ENCODE data around the gene HPCAL1.

DNA sequence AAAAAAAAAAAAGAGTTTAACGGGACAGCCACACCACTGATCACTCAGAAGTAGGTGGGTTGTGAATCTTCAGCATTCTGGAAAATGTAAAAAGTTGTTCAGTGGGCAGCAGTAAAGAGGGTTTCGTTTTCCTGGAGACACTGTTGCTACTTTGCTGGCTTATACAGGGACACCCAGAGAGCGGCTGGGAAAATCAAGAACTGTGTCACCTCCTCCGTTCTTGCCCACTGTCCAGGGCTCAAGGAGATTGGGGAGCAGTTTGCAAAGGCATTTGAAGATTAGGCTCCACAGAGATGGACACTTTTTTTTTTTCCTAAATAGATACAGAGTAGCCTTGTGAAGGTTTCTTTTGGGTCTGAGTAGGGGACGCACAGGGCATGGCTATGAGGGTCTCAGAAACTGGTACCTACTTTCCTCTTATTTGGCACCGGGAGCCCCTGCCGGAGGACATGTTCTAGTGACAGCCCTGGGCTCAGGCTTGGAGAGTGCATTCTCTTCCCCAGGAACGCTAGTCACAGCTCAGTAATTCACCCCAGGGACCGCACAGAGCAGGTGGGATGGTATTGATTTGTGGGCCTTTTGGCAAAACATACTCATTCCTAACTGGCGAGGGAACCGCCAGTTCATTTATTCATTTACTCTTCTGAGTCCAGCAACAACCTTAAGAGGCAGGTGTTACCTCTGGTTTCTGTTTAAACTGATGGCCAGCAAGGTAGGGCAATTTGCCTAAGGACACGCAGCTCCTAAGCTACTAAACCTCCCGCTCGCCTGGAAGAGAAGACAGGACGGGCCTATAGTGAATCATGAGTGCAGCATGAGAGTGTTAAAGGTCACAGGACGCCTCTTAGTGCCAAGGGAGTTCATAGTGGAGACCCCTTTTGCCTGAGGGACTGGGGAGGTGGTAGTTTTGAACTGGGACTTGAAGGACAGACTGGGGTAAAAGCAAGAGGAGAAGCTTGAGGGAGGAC, 53.1 kb downstream of the HPCAL1 start:
- TF ChIP-seq, protein P1, sequence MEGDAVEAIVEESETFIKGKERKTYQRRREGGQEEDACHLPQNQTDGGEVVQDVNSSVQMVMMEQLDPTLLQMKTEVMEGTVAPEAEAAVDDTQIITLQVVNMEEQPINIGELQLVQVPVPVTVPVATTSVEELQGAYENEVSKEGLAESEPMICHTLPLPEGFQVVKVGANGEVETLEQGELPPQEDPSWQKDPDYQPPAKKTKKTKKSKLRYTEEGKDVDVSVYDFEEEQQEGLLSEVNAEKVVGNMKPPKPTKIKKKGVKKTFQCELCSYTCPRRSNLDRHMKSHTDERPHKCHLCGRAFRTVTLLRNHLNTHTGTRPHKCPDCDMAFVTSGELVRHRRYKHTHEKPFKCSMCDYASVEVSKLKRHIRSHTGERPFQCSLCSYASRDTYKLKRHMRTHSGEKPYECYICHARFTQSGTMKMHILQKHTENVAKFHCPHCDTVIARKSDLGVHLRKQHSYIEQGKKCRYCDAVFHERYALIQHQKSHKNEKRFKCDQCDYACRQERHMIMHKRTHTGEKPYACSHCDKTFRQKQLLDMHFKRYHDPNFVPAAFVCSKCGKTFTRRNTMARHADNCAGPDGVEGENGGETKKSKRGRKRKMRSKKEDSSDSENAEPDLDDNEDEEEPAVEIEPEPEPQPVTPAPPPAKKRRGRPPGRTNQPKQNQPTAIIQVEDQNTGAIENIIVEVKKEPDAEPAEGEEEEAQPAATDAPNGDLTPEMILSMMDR (IDR thresholded peaks at IDR 0.05), result no peak
- no peak for TF ChIP-seq POLR2A (IDR thresholded peaks at IDR 0.05)

Measured in adrenal gland (tissue), 5 donors.